Measurements from ENCODE around the gene CD38. TPM values are rescaled to one million over a fixed set of nuclear protein-coding genes. Genes with fewer than 3 reads are reported as not detected.
"Not testable (repeated sequence)": the region's sequence is repeated elsewhere in the genome, so short reads cannot be mapped to it uniquely, and the experiment has no call there.

The CD38 gene
- polyA plus RNA-seq (2013, experiment 1 of 2), result 0.05 TPM
- polyA plus RNA-seq (2013, experiment 2 of 2), result 0.38 TPM

GRCh38 chr4:15778289-15779241 is at the start of gene CD38:
Gene CD38 (plus strand): TSS chr4:15778328. CDS start chr4:15778415, 87 bp downstream.
- no peak within 1 kb of the TSS for H3K27ac ChIP-seq (ENCODE audit: low read depth, low read length)
- WGBS, result 2% methylated on average over 76 of the region's 76 CpGs
- H3K9ac ChIP-seq (ENCODE audit: low read depth, low read length), result 0 out of 2 replicates have a peak within 1 kb of the TSS, but pooled peaks have one; percentile 18
- H3K27me3 ChIP-seq (ENCODE audit: insufficient read depth, low read length), result peaks cover 60% of the 10 kb centered on the region
- peak within 1 kb of the TSS; percentile 54 for H3K4me3 ChIP-seq (ENCODE audit: low read length)
- H3K36me3 ChIP-seq (ENCODE audit: insufficient read depth, low read length), result no peaks in the 10 kb centered on the region
- no peaks in the 10 kb centered on the region for H3K9me3 ChIP-seq (ENCODE audit: insufficient read depth, low read depth, low read length)
- H3K4me1 ChIP-seq (ENCODE audit: insufficient read depth, low read length), result peaks cover 4% of the 10 kb centered on the region; the same call in 1 of the 2 replicates

- no peaks in the 10 kb centered on the region for H3K27me3 ChIP-seq (ENCODE audit: insufficient read depth, low read length)
- no peak overlapping the region for H3K27ac ChIP-seq (ENCODE audit: low read depth, low read length)
- no peaks in the 10 kb centered on the region for H3K9me3 ChIP-seq (ENCODE audit: insufficient read depth, low read depth, low read length)
- H3K4me3 ChIP-seq (ENCODE audit: low read length), result no peak overlapping the region
- no peaks in the 10 kb centered on the region for H3K36me3 ChIP-seq (ENCODE audit: insufficient read depth, low read length)
- no peaks in the 10 kb centered on the region for H3K4me1 ChIP-seq (ENCODE audit: insufficient read depth, low read length)
- no peak overlapping the region for H3K9ac ChIP-seq (ENCODE audit: low read depth, low read length)
- WGBS, result 41% methylated on average over 3 of the region's 3 CpGs
Measured at GRCh38 chr4:15729910-15730533, 48.1 kb upstream of the CD38 start.

GRCh38 chr4:15733061-15733460 is 45.1 kb upstream of the CD38 start:
- H3K36me3 ChIP-seq (ENCODE audit: insufficient read depth, low read length); H3K4me1 ChIP-seq (ENCODE audit: insufficient read depth, low read length); H3K9ac ChIP-seq (ENCODE audit: low read depth, low read length); H3K27me3 ChIP-seq (ENCODE audit: insufficient read depth, low read length); H3K27ac ChIP-seq (ENCODE audit: low read depth, low read length); H3K9me3 ChIP-seq (ENCODE audit: insufficient read depth, low read depth, low read length); H3K4me3 ChIP-seq (ENCODE audit: low read length): not testable (repeated sequence)
- 73% methylated on average over 5 of the region's 5 CpGs for WGBS

DNA sequence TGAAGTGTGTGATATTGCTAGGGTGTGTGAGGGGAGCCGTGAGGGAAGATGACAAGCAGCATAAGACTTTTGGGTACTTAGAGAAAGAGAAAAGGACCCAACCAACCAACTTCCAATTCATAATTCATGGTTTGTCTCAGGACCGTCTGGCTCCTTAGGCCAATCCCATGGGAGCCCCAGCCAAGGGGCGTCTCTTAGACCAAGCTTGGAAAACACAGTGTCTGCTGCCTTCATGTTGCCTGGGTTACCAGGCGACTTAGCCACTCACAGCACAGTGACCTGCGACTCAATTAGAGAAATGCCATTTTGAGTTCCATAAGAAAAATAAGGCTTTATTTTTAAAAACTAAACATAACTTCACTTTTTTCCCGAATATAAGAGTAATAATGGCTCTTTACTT is 42.6 kb upstream of the CD38 start:
- 84% methylated on average over 5 of the region's 6 CpGs for WGBS
- Histone ChIP-seq H3K9ac (ENCODE audit: low read depth, low read length) (no peak overlapping the region), H3K36me3 (ENCODE audit: insufficient read depth, low read length) (no peaks in the 10 kb centered on the region), H3K4me1 (ENCODE audit: insufficient read depth, low read length) (no peaks in the 10 kb centered on the region), H3K27ac (ENCODE audit: low read depth, low read length) (no peak overlapping the region), H3K4me3 (ENCODE audit: low read length) (no peak overlapping the region), H3K9me3 (ENCODE audit: insufficient read depth, low read depth, low read length) (no peaks in the 10 kb centered on the region), H3K27me3 (ENCODE audit: insufficient read depth, low read length) (no peaks in the 10 kb centered on the region)

DNA sequence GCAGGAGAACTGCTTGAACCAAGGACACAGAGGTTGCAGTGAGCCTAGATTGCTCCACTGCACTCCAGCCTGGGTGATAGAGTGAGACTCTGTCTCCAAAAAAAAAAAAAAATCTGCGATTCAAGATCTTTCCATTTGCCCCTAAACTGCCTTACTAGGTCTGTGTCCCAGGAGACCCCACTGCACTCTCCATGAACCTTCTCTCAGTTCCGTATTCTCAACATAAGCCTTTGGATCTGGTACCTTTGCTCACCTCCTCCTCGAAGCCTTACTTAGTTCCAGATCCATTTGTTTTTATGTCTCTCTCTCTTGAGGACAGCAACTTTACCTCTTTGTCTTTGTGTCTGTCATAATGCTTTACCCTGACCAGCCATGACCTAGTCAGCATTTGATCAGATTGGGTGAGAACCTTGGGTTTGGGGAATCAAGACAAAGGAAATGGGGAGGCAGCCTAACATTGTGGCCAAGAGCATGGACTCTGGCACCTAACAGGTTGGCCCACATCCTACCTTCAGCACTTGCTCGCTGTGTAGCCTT is 41.5 kb upstream of the CD38 start:
- no peaks in the 10 kb centered on the region for H3K4me1 ChIP-seq (ENCODE audit: insufficient read depth, low read length)
- no peak overlapping the region for H3K4me3 ChIP-seq (ENCODE audit: low read length)
- H3K9me3 ChIP-seq (ENCODE audit: insufficient read depth, low read depth, low read length), result no peaks in the 10 kb centered on the region
- WGBS, result 81% methylated on average over 4 of the region's 4 CpGs
- no peaks in the 10 kb centered on the region for H3K36me3 ChIP-seq (ENCODE audit: insufficient read depth, low read length)
- no peak overlapping the region for H3K27ac ChIP-seq (ENCODE audit: low read depth, low read length)
- H3K9ac ChIP-seq (ENCODE audit: low read depth, low read length), result no peak overlapping the region
- no peaks in the 10 kb centered on the region for H3K27me3 ChIP-seq (ENCODE audit: insufficient read depth, low read length)

- H3K36me3 ChIP-seq (ENCODE audit: insufficient read depth, low read length), result no peaks in the 10 kb centered on the region
- H3K27me3 ChIP-seq (ENCODE audit: insufficient read depth, low read length), result no peaks in the 10 kb centered on the region
- no peak overlapping the region for H3K9ac ChIP-seq (ENCODE audit: low read depth, low read length)
- H3K27ac ChIP-seq (ENCODE audit: low read depth, low read length), result no peak overlapping the region
- no peak overlapping the region for H3K4me3 ChIP-seq (ENCODE audit: low read length)
- WGBS, result 85% methylated on average over 3 of the region's 3 CpGs
- no peaks in the 10 kb centered on the region for H3K9me3 ChIP-seq (ENCODE audit: insufficient read depth, low read depth, low read length)
- H3K4me1 ChIP-seq (ENCODE audit: insufficient read depth, low read length), result no peaks in the 10 kb centered on the region
Measured at GRCh38 chr4:15737255-15737654, 40.9 kb upstream of the CD38 start.

DNA sequence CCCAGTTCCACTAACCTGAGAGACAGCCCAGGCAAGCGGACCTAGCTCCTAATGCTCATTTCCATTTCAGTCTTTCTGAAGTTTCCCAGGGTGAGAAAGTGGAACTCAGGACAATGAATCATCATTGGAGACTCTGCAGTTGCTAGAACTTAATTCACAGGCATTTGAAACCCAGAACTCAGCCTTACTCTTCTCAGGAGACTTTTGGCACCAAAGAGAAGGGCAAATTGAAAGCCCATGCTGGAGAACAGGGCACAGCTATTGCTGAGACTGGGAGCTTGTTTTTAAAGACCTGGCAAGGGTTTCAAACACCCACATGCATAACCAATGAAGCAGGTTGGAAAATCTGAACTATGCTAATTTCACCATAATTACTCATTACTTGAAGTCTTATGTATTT is 39.3 kb upstream of the CD38 start:
- no peak overlapping the region for H3K9ac ChIP-seq (ENCODE audit: low read depth, low read length)
- 84% methylated on average over 1 of the region's 1 CpG for WGBS

GRCh38 chr4:15740764-15741404 is 37.2 kb upstream of the CD38 start:
- H3K27me3 ChIP-seq (ENCODE audit: insufficient read depth, low read length), result no peaks in the 10 kb centered on the region
- H3K4me1 ChIP-seq (ENCODE audit: insufficient read depth, low read length), result no peaks in the 10 kb centered on the region; the same call in 1 of the 2 replicates
- WGBS, result 87% methylated on average over 11 of the region's 11 CpGs
- H3K27ac ChIP-seq (ENCODE audit: low read depth, low read length), result no peak overlapping the region
- no peaks in the 10 kb centered on the region for H3K9me3 ChIP-seq (ENCODE audit: insufficient read depth, low read depth, low read length)
- no peak overlapping the region for H3K9ac ChIP-seq (ENCODE audit: low read depth, low read length)
- no peaks in the 10 kb centered on the region for H3K36me3 ChIP-seq (ENCODE audit: insufficient read depth, low read length)
- H3K4me3 ChIP-seq (ENCODE audit: low read length), result no peak overlapping the region

More for the DNA sequence above, 39.3 kb upstream of the CD38 start:
- no peak overlapping the region for H3K4me3 ChIP-seq (ENCODE audit: low read length)
- H3K9me3 ChIP-seq (ENCODE audit: insufficient read depth, low read depth, low read length), result no peaks in the 10 kb centered on the region
- no peaks in the 10 kb centered on the region; the same call in 1 of the 2 replicates for H3K4me1 ChIP-seq (ENCODE audit: insufficient read depth, low read length)
- H3K27me3 ChIP-seq (ENCODE audit: insufficient read depth, low read length), result no peaks in the 10 kb centered on the region
- H3K36me3 ChIP-seq (ENCODE audit: insufficient read depth, low read length), result no peaks in the 10 kb centered on the region
- no peak overlapping the region for H3K27ac ChIP-seq (ENCODE audit: low read depth, low read length)

- Histone ChIP-seq H3K27me3 (ENCODE audit: insufficient read depth, low read length) (no peaks in the 10 kb centered on the region), H3K4me1 (ENCODE audit: insufficient read depth, low read length) (no peaks in the 10 kb centered on the region; the same call in 1 of the 2 replicates), H3K4me3 (ENCODE audit: low read length) (no peak overlapping the region), H3K9me3 (ENCODE audit: insufficient read depth, low read depth, low read length) (no peaks in the 10 kb centered on the region), H3K27ac (ENCODE audit: low read depth, low read length) (no peak overlapping the region), H3K36me3 (ENCODE audit: insufficient read depth, low read length) (no peaks in the 10 kb centered on the region), H3K9ac (ENCODE audit: low read depth, low read length) (no peak overlapping the region)
- WGBS, result 90% methylated on average over 1 of the region's 1 CpG
Measured at GRCh38 chr4:15742083-15742582, 36.0 kb upstream of the CD38 start.

GRCh38 chr4:15742637-15743036 is 35.5 kb upstream of the CD38 start:
- no peaks in the 10 kb centered on the region; the same call in 1 of the 2 replicates for H3K4me1 ChIP-seq (ENCODE audit: insufficient read depth, low read length)
- H3K9me3 ChIP-seq (ENCODE audit: insufficient read depth, low read depth, low read length), result no peaks in the 10 kb centered on the region
- no peaks in the 10 kb centered on the region for H3K27me3 ChIP-seq (ENCODE audit: insufficient read depth, low read length)
- WGBS, result 96% methylated on average over 1 of the region's 1 CpG
- no peak overlapping the region for H3K27ac ChIP-seq (ENCODE audit: low read depth, low read length)
- no peak overlapping the region for H3K9ac ChIP-seq (ENCODE audit: low read depth, low read length)
- H3K36me3 ChIP-seq (ENCODE audit: insufficient read depth, low read length), result no peaks in the 10 kb centered on the region
- no peak overlapping the region for H3K4me3 ChIP-seq (ENCODE audit: low read length)
